Endodermal cell (in vitro differentiated cells): ENCODE data around the gene ZNF816. TPM values are rescaled to one million over a fixed set of nuclear protein-coding genes. Genes with fewer than 3 reads are reported as not detected.
"Not testable (repeated sequence)": the region's sequence is repeated elsewhere in the genome, so short reads cannot be mapped to it uniquely, and the experiment has no call there.

ENCODE experiments used
- DNase-seq: peaks from one replicate; pipeline ENCODE4 v3.0.0-alpha.2; 2017
- H3K27ac ChIP-seq: 2 replicates; pipeline ENCODE4 v1.5.1; 2013; ENCODE audit warnings: mild to moderate bottlenecking, low read depth, low read length, moderate library complexity
- H3K27me3 ChIP-seq: 2 replicates; pipeline ENCODE4 v1.6.1; 2013; ENCODE audit warnings: mild to moderate bottlenecking, low read length, moderate library complexity; ENCODE audit not compliant: insufficient read depth, control insufficient read depth, poor library complexity, severe bottlenecking
- H3K36me3 ChIP-seq: 2 replicates; pipeline ENCODE4 v1.7.0; 2013; ENCODE audit warnings: mild to moderate bottlenecking, low read length, moderate library complexity; ENCODE audit not compliant: control insufficient read depth, insufficient read depth
- H3K4me1 ChIP-seq: one replicate; pipeline ENCODE4 v1.7.0; 2013; ENCODE audit warnings: low read length; ENCODE audit not compliant: control insufficient read depth, insufficient read depth
- H3K4me3 ChIP-seq: 2 replicates; pipeline ENCODE4 v1.5.1; 2013; ENCODE audit warnings: mild to moderate bottlenecking, low read length, moderate library complexity
- H3K9ac ChIP-seq: 2 replicates; pipeline ENCODE4 v1.6.1; 2013; ENCODE audit warnings: mild to moderate bottlenecking, low read length, moderate library complexity; ENCODE audit not compliant: poor library complexity, severe bottlenecking; ENCODE audit errors: extremely low read depth
- H3K9me3 ChIP-seq: 2 replicates; pipeline ENCODE4 v1.6.1; 2013; ENCODE audit warnings: mild to moderate bottlenecking, low read length, moderate library complexity; ENCODE audit not compliant: control insufficient read depth
- H3K27ac Mint-ChIP-seq: 2 replicates; pipeline ENCODE4 v1.8.0; 2020; ENCODE audit warnings: mixed read lengths
- H3K27me3 Mint-ChIP-seq: 2 replicates; pipeline ENCODE4 v1.8.0; 2021; ENCODE audit warnings: mild to moderate bottlenecking, mixed read lengths; ENCODE audit not compliant: insufficient read depth
- H3K36me3 Mint-ChIP-seq: 2 replicates; pipeline ENCODE4 v1.8.0; 2020; ENCODE audit warnings: low read depth, mixed read lengths
- H3K4me1 Mint-ChIP-seq: 2 replicates; pipeline ENCODE4 v1.8.0; 2020; ENCODE audit warnings: mixed read lengths
- H3K4me3 Mint-ChIP-seq: 2 replicates; pipeline ENCODE4 v1.8.0; 2020; ENCODE audit warnings: mild to moderate bottlenecking, moderate library complexity, mixed read lengths
- H3K9me3 Mint-ChIP-seq: 2 replicates; pipeline ENCODE4 v1.8.0; 2020; ENCODE audit warnings: mild to moderate bottlenecking, mixed read lengths
- CTCF ChIP-seq: fragments of 200-600 bp; sonication (generic); conservative IDR thresholded peaks from 2 replicates; pipeline ENCODE4 v1.5.0; 2021; ENCODE audit warnings: antibody characterized with exemption, mild to moderate bottlenecking
- WGBS, 2 experiments: methylation state at CpG; one replicate each; pipeline versions ENCODE4 v1.1.5 to v1.1.7; 2013; ENCODE audit warnings: missing lambda C conversion rate in 2 of 2, mixed read lengths in 1 of 2; ENCODE audit not compliant: insufficient coverage in 1 of 2, insufficient read length in 1 of 2; 5-methylcytosine and 5-hydroxymethylcytosine counted together
- total RNA-seq, 2 donors: library from RNA; stranded (reverse); fragmentation: NEBNext Ultra II Directional in 1 of 2; extraction: Animal tissue kit (Norgen Biotek cat#: 25700) in 1 of 2; gene quantifications; 2 replicates in 1 of 2; 3 replicates in 1 of 2; pipeline ENCODE4 v1.2.1, GENCODE V29; 2021

ZNF816 gene
- total RNA-seq, 2 donors from 2014 or later: 20.7 to 24.8 TPM

- WGBS, 2 experiments: 100% methylated on average over 1 of the region's 1 CpG; no CpG with 5 or more reads in 1 of the 2 experiments
- Mint-ChIP-seq H3K4me1 (no peaks in the 10 kb centered on the region), H3K27ac (no peak overlapping the region), H3K27me3 (no peaks in the 10 kb centered on the region), H3K9me3 (peaks cover 27% of the 10 kb centered on the region), H3K4me3 (no peak overlapping the region), H3K36me3 (peaks cover 79% of the 10 kb centered on the region)
- no peak for DNase-seq
- H3K27me3 ChIP-seq: no peaks in the 10 kb centered on the region
- H3K9ac ChIP-seq: no peak overlapping the region
- no peak overlapping the region for H3K4me3 ChIP-seq
- TF ChIP-seq CTCF: no peak
- H3K36me3 ChIP-seq: peaks cover 77% of the 10 kb centered on the region
- no peak overlapping the region for H3K27ac ChIP-seq
- H3K9me3 ChIP-seq: peaks cover 33% of the 10 kb centered on the region
- no peaks in the 10 kb centered on the region for H3K4me1 ChIP-seq
These were observed 52.0 kb downstream of the ZNF816 start for GRCh38 chr19:52910648-52911047.

- peaks cover 39% of the 10 kb centered on the region for H3K9me3 Mint-ChIP-seq
- H3K4me1 Mint-ChIP-seq: not testable (repeated sequence)
These were observed 58.5 kb downstream of the ZNF816 start for GRCh38 chr19:52904052-52904780.

GRCh38 chr19:52901842-52902241 lies 60.8 kb downstream of the ZNF816 start:
- Mint-ChIP-seq H3K4me1 (peaks cover 17% of the 10 kb centered on the region), H3K36me3 (peaks cover 26% of the 10 kb centered on the region), H3K27ac (no peak overlapping the region), H3K27me3 (no peaks in the 10 kb centered on the region), H3K9me3 (peaks cover 28% of the 10 kb centered on the region), H3K4me3 (no peak overlapping the region)
- no peak for TF ChIP-seq CTCF
- H3K4me1 ChIP-seq: no peaks in the 10 kb centered on the region
- peaks cover 30% of the 10 kb centered on the region for H3K9me3 ChIP-seq
- H3K27me3 ChIP-seq: no peaks in the 10 kb centered on the region
- H3K9ac ChIP-seq: no peak overlapping the region
- H3K4me3 ChIP-seq: no peak overlapping the region
- DNase-seq: no peak
- H3K27ac ChIP-seq: no peak overlapping the region
- 91 to 100% methylated on average over 1 to 3 of the region's 3 CpGs for WGBS, 2 experiments
- H3K36me3 ChIP-seq: peaks cover 27% of the 10 kb centered on the region

More at GRCh38 chr19:52904052-52904780, 58.5 kb downstream of the ZNF816 start:
- Histone ChIP-seq H3K9me3 (peaks cover 51% of the 10 kb centered on the region), H3K36me3 (peaks cover 49% of the 10 kb centered on the region)
- H3K27me3 ChIP-seq, H3K4me1 ChIP-seq, H3K9ac ChIP-seq, DNase-seq, H3K27me3 Mint-ChIP-seq, H3K27ac Mint-ChIP-seq, H3K4me3 ChIP-seq, H3K27ac ChIP-seq, H3K4me3 Mint-ChIP-seq: not testable (repeated sequence)
- WGBS, 2 experiments: 95 to 97% methylated on average over 13 to 16 of the region's 16 CpGs
- H3K36me3 Mint-ChIP-seq: peaks cover 46% of the 10 kb centered on the region

Other genes starting within 250 kb of the ZNF816 start
- 100 to 1,000 TPM in 1 of 2 donors, 10 to 100 TPM in 1; 96.9 to 136 TPM for gene ZNF611, start 227.8 kb downstream of the ZNF816 start, total RNA-seq
- 10 to 100 TPM; 26.2 to 32.3 TPM for gene ZNF600, start 176.1 kb downstream of the ZNF816 start, total RNA-seq
- 10 to 100 TPM; 50.4 to 52.2 TPM for gene ZNF28, start 141.2 kb downstream of the ZNF816 start, total RNA-seq
- gene ZNF468, start 105.3 kb downstream of the ZNF816 start, total RNA-seq: 10 to 100 TPM; 46.2 to 50.0 TPM
- gene ZNF320, start 65.2 kb downstream of the ZNF816 start, total RNA-seq: 10 to 100 TPM; 33.5 to 37.5 TPM
- 10 to 100 TPM; 13.4 to 19.6 TPM for gene ZNF888, start 39.5 kb downstream of the ZNF816 start, total RNA-seq
- gene ERVV-1, start 51.0 kb upstream of the ZNF816 start, total RNA-seq: not detected
- gene ERVV-2, start 81.9 kb upstream of the ZNF816 start, total RNA-seq: not detected
- 10 to 100 TPM; 51.7 to 78.3 TPM for gene ZNF160, start 140.5 kb upstream of the ZNF816 start, total RNA-seq
- 10 to 100 TPM; 12.6 to 19.4 TPM for gene ZNF415, start 170.0 kb upstream of the ZNF816 start, total RNA-seq
- gene ZNF347, start 196.2 kb upstream of the ZNF816 start, total RNA-seq: 10 to 100 TPM; 17.7 to 25.5 TPM
- gene ZNF665, start 230.5 kb upstream of the ZNF816 start, total RNA-seq: 1 to 10 TPM; 7.6 to 8.6 TPM